ENCODE results near the gene SMIM35.
A peak's percentile ranks its signal among the peaks of the same experiment; 100 is the strongest.

The SMIM35 gene

GRCh38 chr11:118057251-118058145 is 29.3 kb downstream of the SMIM35 start:
- peak overlapping the region; percentile 7 for H3K4me3 Mint-ChIP-seq
- peaks cover 41% of the 10 kb centered on the region for H3K27me3 Mint-ChIP-seq (ENCODE audit: low read depth, poor library complexity)

GRCh38 chr11:118056806-118057205 is 30.0 kb downstream of the SMIM35 start:
- no peak overlapping the region for H3K27ac Mint-ChIP-seq
- H3K27me3 Mint-ChIP-seq (ENCODE audit: low read depth, poor library complexity): peaks cover 46% of the 10 kb centered on the region
- no peaks in the 10 kb centered on the region for H3K36me3 Mint-ChIP-seq (ENCODE audit: low read depth)
- peaks cover 31% of the 10 kb centered on the region for H3K4me1 Mint-ChIP-seq
- no peaks in the 10 kb centered on the region for H3K9me3 Mint-ChIP-seq
- DNase-seq: no peak
- TF ChIP-seq CTCF (IDR thresholded peaks at IDR 0.05): no peak
- H3K4me3 Mint-ChIP-seq: no peak overlapping the region

More at GRCh38 chr11:118057251-118058145, 29.3 kb downstream of the SMIM35 start:
- H3K27ac Mint-ChIP-seq: no peak overlapping the region
- no peak for TF ChIP-seq CTCF (IDR thresholded peaks at IDR 0.05)
- H3K36me3 Mint-ChIP-seq (ENCODE audit: low read depth): no peaks in the 10 kb centered on the region
- no peaks in the 10 kb centered on the region for H3K9me3 Mint-ChIP-seq
- no peak for DNase-seq
- peaks cover 29% of the 10 kb centered on the region for H3K4me1 Mint-ChIP-seq

DNA sequence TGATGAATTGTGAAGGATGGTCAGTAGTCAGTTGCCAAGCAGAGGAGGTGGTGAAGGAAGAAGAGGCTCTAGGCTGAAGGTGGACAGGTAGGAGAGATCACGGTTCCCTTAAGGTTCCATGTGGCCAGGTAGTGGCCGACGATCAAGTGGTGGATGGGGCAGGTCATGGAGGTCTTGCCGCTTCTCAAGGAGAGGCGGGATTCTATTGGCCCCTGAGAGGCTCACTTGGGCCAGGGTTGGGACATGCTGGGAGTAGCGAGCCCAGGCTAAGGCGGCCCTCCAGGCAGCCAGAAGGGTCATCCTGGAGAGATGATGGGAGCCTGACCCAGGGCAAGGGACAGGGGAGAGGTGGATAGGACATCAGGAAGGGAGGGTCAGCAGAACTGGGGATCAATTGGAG is 30.8 kb downstream of the SMIM35 start:
- no peak overlapping the region for H3K4me3 Mint-ChIP-seq
- no peaks in the 10 kb centered on the region for H3K36me3 Mint-ChIP-seq (ENCODE audit: low read depth)
- TF ChIP-seq CTCF (IDR thresholded peaks at IDR 0.05): no peak
- peaks cover 51% of the 10 kb centered on the region for H3K27me3 Mint-ChIP-seq (ENCODE audit: low read depth, poor library complexity)
- H3K9me3 Mint-ChIP-seq: no peaks in the 10 kb centered on the region
- no peak for DNase-seq
- H3K27ac Mint-ChIP-seq: no peak overlapping the region
- peaks cover 31% of the 10 kb centered on the region for H3K4me1 Mint-ChIP-seq

DNA sequence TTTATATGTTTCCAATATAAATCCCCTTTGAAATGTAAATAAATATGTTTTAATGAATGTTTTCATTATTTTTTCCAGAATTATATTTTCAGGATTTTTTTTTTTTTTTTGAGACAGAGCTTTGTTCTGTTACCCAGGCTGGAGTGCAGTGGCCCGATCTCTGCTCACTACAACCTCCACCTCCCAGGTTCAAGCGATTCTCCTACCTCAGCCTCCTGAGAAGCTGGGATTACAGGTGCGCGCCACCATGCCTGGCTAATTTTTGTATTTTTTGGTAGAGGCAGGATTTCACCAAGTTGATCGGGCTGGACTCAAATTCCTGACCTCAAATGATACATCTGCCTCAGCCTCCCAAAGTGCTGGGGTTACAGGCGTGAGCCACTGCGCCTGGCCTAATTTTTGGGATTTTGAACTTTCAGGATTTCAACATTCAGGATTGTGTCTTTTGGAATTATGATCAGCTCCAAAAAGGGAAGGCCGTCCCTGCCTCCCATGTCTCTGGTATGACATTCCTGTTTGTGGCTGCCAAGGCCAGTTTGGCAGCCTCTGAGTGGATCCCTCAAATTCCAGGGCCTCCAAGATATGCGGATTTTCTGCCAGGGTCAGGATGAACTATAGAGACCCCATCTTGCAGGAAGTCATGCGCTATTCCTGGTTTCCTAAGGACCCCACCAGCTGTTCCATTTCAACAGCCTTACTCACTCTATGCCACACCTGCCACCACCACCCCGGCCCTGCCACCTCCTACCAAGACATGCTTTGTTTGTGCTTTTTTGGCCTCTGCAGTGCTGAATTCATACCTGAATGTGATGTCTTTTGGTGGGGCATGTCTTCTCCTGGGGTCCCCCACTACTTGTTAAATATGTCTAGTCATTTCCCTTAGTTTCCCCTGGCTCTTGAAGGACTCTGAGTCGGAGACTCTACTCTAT is 31.8 kb downstream of the SMIM35 start:
- DNase-seq: no peak
- Mint-ChIP-seq H3K27ac (no peak overlapping the region), H3K36me3 (ENCODE audit: low read depth) (no peaks in the 10 kb centered on the region), H3K4me3 (no peak overlapping the region), H3K4me1 (peaks cover 31% of the 10 kb centered on the region), H3K9me3 (no peaks in the 10 kb centered on the region), H3K27me3 (ENCODE audit: low read depth, poor library complexity) (peaks cover 57% of the 10 kb centered on the region)
- no peak for TF ChIP-seq CTCF (IDR thresholded peaks at IDR 0.05)

DNA sequence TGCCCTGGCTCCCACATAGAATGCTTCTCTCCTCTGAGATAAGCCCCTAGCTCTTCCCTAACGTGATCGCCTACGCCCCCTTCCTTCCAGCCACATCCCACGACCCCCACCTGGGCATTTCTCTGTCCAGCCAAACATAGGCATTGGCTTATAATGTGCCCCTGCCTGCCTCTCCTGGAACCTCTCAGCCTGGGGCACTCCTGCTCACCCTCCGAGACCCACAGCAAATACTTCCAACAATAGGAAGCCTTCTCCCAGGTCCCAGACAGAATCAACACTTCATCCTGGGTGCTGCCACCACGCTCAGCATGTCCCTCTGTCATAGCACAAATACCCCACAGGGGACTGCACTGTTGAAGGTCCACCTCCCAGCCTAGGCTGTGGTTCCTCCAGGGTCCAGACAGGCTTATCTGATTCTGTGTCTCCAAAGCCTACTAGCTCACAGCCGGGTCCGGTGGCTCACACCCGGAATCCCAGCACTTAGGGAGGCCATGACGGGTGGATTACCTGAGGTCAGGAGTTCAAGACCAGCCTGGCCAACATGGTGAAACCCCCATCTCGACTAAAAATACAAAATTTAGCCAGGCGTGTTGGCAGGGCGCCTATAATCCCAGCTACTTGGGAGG is 34.1 kb downstream of the SMIM35 start:
- H3K4me1 Mint-ChIP-seq: peaks cover 23% of the 10 kb centered on the region
- no peak overlapping the region for H3K27ac Mint-ChIP-seq
- peaks cover 46% of the 10 kb centered on the region for H3K27me3 Mint-ChIP-seq (ENCODE audit: low read depth, poor library complexity)
- H3K9me3 Mint-ChIP-seq: no peaks in the 10 kb centered on the region
- H3K36me3 Mint-ChIP-seq (ENCODE audit: low read depth): no peaks in the 10 kb centered on the region
- no peak overlapping the region for H3K4me3 Mint-ChIP-seq
- TF ChIP-seq CTCF (IDR thresholded peaks at IDR 0.05): no peak
- no peak for DNase-seq
